Midbrain (tissue), 1 donor: Measurements from ENCODE around the gene UPK3A.
"Not testable (repeated sequence)": the region's sequence is repeated elsewhere in the genome, so short reads cannot be mapped to it uniquely, and the experiment has no call there.

Experiments
- DNase-seq: peaks from one replicate; lab custom pipeline; 2025; lab: John Stamatoyannopoulos, UW

Gene UPK3A

GRCh38 chr22:45257941-45258340 lies 26.8 kb upstream of the UPK3A start:
- DNase-seq: not testable (repeated sequence)

GRCh38 chr22:45259754-45260394 lies 24.9 kb upstream of the UPK3A start:
- no peak for DNase-seq

GRCh38 chr22:45260395-45260759 lies 24.4 kb upstream of the UPK3A start:
- not testable (repeated sequence) for DNase-seq

- DNase-seq: no peak
These were observed 23.2 kb upstream of the UPK3A start for GRCh38 chr22:45261407-45262088.

DNA sequence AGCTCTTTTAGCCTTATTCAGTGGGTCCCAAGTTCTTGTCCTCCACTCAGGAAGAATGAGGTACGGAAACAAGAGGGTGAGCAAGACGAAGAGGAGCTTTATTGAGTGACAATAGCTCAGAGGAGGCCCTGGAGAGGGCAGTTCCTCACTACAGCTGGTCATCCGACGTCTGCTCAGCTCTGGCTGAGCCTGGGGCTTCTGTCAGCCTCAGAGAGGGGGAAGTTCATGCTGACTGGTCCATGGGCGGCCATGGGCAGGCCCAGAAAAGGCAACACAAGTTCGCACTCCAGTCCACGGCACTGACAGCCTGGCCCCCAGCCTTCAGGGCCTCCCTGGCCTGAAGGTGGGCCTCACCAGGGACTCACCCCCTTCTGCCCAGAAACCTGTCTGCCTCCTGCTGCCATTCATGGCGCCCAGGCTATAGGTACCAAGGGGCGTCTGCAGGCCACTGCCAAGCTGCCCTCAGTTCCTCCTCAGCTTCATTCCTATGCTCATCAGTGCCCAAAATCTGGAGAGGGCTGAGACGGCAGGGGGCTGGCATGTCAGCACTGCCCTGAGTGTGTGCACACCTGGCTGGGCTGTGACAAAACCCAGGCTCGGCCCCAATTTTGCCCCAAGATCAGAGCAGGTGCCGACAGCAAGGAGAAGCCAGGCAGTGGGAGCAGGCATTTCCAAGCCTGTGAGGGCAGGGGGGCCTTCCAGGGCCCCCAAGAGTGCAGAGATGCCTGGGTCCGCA lies 22.4 kb upstream of the UPK3A start:
- no peak for DNase-seq

- no peak for DNase-seq
These were observed 21.8 kb upstream of the UPK3A start for GRCh38 chr22:45262931-45263462.

GRCh38 chr22:45263463-45264269 lies 21.1 kb upstream of the UPK3A start:
- peak; percentile 73 for DNase-seq

DNA sequence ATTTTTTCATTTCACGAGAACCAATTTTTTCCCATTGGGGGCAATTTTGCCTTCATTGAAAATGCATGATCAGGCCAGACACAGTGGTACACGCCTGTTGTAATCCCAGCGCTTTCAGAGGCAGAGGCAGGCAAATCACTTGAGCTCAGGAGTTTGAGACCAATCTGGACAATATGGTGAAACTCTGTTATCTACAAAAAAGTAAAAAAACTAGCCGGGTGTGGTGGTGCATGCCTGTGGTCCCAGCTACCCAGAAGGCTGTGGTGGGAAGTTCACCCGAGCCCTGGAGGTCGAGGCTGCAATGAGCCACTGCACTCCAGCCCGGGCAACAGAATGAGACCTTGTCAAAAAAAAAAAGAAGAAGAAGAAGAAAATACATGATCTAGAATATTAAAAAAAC lies 19.2 kb upstream of the UPK3A start:
- DNase-seq: no peak

DNA sequence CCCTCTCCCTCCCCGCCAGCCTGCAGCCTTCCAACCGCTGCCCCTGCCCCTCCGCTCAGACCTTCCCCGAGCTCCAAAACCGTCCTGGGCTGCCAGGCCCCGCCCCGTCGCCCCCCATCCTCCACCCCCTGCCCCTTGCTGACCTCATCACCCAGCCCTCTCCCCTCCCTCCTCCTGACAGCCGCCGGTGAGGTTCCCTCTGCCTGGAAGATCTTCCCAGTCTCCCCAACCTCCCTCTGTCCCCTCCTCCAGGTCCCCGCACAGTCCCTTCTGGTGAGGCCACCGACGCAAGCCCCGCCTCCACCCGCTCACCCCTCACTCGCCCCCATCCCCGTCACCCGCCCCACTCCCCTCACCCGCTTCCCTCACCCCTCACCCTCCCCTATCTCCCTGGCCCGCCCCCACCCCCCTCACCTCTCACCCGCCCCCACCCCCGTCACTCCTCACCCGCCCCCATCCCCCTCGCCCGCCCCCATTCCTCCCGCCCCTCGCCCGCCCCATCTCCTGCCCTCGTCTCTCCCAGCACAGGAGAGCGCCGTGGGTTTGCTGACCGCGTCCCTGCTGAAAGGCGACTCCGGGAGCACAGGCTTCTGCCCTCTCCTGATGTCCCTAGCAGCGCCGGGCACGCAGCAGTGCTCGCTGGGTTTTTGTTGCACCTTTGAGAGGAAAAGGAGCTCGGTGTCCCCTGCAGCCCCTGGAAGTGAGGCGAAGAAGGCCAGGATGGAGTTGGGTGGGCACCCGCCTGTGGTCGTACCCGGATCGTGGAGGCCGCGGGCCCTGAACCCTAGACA lies 16.4 kb upstream of the UPK3A start:
- no peak for DNase-seq

GRCh38 chr22:45268958-45269844 lies 15.5 kb upstream of the UPK3A start:
- DNase-seq: peak; percentile 86

- no peak for DNase-seq
These were observed 14.4 kb upstream of the UPK3A start for GRCh38 chr22:45270095-45271020.

GRCh38 chr22:45271667-45272201 lies 13.0 kb upstream of the UPK3A start:
- DNase-seq: peak; percentile 75

DNA sequence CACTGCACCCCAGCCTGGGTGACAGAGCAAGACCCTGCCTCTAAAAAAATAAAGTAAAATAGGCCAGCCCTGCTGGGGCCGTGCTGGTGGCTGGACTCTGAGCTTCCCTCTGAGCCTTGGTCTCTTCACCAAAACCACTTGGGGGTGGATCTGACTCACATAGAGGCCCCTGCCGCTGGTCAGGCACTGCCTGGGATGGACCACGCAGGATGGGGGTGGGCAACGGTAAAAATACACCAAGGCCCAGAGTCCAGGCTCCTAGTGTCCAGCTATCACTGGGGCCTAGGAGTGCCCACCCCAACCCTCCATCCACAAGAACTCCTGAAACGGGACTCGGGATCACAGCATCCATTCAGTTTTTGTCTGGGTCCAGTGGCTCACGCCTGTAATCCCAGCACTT lies 12.3 kb upstream of the UPK3A start:
- no peak for DNase-seq

GRCh38 chr22:45273452-45274075 lies 11.2 kb upstream of the UPK3A start:
- DNase-seq: no peak

- DNase-seq: no peak
These were observed 8.1 kb upstream of the UPK3A start for GRCh38 chr22:45276507-45277105.

DNA sequence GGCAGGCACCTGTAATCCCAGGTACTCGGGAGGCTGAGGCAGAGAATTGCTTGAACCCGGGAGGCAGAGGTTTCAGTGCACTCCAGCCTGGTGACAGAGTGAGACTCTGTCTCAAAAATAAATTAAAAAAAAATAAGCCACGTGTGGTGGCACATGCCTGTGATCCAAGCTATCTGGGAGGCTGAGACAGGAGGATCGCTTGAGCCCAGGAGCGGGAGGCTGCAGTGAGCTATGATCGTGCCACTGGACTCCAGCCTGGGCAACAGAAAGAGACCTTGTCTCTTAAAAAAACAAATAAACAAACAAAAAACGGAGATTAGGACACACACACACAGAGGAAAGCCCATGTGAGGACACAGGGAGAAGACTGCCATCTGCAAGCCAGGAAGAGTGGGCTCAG lies 7.0 kb upstream of the UPK3A start:
- not testable (repeated sequence) for DNase-seq

DNA sequence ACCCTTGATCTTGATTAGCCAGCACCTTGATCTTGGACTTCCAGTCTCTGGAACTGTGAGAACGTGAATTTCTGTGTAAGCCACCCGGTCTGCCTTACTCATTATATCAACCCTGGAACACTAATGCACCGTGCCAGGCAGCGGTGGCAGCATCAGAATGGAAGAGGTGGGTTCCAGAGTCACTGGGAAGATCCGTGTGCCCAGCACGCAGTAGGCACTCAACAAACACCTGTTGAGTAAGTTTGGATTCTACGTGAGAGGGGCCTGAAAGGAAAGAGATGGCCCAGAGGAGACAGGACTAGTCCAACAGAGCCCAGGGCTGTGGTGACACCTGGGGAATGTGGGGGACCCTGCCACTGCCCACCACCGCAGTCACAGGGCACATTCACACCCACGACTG lies 6.6 kb upstream of the UPK3A start:
- no peak for DNase-seq

DNA sequence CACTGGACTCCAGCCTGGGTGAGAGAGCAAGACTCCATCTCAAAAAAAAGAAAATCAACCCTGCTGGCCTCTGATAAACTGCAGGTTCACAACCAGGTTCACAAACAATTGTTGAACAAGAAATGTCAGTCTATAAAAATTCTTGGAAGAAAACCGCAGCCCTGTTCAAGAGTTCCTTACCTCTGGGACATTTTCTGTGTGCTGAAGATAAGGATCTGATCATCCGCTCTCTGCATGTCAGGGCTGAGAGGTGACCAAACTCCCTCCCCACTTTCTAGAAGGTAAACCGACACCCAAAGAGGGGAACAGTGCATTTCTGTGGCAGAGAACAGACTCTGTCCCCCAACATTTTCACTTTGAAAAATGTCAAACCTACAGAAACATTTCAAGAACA lies 4.2 kb upstream of the UPK3A start:
- DNase-seq: no peak
